ENCODE data around the gene GGCT.

GGCT gene

DNA sequence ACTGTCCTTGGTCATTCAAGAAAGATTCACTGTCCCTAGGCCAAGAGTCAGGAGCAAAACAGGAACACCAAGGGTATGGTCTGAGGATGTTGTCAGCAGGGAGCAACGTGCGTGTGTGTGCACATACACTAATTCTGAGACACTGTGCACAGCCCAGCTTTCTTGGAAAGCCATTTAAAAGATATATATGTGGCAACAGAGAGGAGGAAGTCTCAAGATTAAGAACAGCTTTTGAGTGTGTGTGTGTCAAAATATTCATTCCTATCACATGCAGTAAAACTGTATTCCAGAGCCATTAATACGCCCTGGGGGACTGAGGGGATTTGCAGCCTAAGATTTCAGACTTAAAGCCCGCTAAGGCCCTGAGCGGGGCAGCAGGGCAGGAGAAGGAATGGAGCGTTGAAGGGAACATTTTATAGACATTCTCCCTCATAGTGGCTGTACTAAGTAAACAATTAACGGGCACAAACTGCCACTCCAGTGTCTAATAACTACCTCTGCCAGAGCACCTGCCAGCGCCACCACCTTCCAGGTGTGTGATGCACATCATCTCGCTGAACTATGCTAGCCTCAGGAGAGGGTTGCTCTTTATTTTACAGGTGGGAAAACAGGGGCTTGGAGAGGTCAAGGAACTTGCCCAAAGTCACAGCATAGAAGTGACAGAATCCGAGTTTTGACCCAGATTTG lies 28.0 kb downstream of the GGCT start:
- DNase-seq, result no peak

DNA sequence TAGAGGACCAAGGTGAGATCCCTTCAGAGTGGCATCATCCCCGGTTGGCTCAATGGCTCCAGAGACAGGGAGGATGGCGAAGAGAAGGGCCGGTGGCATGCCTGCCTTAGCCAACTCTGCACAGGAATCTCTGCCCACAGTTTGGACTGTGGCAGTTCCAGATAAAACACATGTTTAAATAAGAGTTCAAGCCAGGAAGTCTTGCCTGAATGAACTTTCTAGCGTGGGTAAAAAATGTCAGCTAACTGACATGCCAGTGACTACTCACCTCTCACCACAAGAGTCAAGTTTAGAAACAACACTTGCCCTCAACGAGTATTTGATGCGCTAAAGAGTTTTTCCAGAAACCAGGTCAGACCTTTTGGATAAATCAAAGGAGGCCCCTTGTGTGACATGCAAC lies 29.0 kb downstream of the GGCT start:
- no peak for DNase-seq

DNA sequence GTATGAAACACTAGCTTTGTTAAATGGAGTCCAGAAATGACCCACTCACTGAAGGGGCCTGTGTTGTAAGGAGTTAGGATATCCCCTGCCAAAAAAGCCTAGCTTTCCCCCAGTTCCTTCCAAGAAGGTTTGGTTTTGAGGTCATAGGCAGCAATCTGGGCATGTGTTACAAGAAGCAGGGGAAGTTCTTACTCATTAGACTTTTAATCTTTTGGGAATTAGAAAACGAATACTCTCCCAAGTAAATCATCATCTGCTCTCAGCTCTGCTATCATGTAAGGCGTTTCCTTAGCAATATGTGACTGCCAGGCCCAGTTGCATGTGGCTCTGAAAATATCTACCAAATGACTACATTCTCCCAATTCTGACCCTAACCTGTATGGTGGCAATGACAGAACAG lies 29.7 kb downstream of the GGCT start:
- no peak for DNase-seq

DNA sequence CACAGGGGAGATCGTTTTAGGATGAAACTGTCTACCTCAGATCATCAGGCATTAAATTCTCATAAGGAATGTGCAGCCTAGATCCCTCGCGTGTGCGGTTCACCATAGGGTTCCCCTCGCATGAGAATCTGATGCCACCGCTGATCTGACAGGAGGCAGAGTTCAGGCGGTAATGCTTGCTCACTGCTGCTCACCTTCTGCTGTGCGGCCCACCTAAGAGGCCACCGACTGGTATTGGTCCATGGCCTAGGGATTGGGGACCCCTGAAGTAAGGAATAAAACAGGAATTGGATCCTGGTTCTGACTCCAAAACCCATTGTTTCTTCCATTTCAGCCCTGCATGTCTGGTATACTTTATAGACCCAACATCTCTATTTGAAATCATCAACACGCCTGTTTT lies 30.1 kb downstream of the GGCT start:
- DNase-seq, result no peak

DNA sequence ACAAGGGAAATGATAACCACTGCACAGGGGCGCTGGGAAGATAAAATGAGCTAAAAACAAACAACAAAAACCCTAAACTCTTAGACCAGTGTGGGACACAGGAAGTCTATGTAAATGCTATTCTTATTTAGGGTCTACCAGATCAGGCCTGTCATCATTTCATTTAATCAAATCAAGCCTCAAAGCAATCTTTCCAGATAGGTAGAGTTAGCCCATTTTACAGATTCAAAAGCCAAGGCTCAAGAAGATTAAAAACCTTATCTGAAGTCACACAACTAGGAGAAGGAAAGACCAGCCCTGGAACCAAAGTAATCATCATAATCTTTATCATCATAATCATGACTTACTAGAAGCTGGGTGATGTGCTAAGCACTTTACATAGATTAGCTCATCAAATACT lies 30.7 kb downstream of the GGCT start:
- no peak for DNase-seq

DNA sequence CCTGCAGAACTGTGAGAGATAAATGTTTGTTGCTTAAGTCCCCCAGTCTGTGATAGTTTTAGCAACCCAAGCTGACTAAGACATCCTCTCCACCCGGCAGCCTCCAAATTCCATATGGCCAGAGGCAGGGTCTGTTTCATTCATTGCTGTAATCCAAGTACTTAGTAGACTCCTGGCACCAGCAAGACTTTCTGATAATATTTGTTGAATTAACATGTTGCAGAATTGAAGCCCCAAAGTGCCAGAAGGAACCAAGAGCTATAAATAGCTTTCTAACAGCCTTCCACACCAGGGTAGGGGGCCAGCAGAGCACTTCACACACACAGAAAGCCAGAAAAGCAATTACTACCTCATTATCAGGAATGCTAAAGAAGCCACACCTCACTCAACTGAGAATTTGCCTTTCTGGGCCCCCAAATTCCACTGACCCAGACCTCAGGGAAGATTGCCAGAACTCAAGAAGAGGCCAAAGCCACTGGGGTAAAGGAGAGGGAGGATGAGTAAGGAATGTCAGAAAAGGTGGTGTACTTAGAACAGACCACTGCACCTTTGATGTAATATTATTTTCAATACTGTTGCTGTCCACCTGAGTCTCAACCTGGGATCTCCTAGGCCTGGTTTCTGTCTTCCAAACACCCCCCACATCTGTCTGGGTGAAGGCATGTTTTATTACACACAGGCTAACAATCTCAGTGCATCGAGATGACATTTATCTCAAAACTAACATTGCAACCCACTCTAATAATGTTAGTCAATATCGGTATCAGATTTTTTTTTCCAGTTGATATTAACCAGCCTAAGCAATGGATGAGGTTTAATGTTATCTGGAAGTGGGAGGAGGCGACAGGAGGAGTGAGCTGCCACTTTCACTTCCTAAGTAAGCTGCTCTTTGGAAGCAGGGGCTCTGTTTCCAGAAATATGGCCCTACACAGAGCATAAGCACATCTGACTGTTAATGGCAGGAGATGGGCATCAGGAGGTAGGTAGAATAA lies 31.5 kb downstream of the GGCT start:
- DNase-seq, result no peak

DNA sequence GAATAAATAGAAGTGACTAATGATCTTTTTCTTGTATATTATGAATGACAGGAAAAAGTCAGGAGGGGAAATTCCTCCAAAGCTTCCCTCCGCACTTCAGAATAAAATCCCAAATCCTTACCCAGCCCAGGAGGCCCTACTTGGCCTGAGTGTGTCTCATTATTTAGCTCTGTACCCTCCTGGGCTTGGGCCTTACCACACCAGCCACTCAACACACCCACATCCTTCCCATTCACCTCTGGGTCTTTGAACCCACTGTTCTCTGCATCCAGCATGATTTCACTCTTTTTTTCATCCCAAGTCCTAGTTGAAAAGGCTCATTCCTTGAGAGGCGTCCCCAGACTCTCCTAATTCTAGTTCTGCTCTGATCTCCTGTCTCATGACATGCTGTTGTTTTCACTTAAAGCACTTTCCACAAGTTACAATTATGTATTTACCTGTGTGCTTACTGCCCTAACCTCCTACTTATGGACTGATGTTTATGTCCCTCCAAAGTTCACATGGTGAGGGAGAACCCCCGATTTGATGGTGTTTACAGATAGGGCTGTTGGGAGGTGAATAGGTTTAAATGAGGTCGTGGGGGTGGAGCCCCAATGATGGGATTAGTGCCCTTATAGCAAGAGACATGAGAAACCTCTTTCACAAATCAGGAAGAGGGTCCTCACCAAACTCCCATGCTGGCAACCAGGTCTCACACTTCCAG lies 32.4 kb downstream of the GGCT start:
- DNase-seq, result no peak

DNA sequence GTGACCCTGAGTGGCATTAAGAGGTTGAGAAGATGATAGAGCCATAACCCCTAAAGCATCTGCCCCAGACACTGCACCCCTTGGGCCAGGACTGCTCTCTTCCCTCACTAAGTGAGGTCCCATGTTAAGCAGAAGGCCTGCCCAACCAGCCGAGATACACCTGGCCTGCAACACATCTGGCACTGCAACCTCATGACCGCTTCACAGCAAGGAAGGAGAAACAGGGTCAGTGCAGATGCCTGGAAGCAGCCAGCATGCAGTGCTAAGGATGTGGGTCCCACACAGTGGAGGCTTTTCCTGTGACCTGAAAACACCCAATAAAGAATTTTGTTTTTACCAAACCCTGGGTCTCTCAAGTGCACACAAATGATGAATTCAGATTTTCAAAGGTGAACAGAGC lies 33.4 kb downstream of the GGCT start:
- DNase-seq, result no peak

DNA sequence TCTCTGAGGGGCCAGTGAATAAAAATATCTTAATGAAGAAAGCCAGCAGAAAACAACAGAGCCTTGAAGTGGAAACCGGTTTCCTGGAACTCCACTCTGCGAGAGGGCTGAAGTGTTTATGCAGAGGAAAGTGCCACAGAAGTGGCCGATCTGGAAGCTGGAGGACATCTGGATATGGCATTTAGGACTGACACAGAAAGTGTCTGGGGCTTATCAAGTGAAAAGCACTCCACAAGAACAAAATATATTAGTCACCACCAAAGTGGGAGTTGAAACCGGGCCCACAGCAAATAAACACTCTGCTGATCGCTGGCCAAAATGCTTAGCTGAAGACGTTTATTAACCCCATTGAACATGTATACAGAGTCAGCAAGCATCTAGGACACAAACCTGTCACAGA lies 33.9 kb downstream of the GGCT start:
- DNase-seq, result no peak

DNA sequence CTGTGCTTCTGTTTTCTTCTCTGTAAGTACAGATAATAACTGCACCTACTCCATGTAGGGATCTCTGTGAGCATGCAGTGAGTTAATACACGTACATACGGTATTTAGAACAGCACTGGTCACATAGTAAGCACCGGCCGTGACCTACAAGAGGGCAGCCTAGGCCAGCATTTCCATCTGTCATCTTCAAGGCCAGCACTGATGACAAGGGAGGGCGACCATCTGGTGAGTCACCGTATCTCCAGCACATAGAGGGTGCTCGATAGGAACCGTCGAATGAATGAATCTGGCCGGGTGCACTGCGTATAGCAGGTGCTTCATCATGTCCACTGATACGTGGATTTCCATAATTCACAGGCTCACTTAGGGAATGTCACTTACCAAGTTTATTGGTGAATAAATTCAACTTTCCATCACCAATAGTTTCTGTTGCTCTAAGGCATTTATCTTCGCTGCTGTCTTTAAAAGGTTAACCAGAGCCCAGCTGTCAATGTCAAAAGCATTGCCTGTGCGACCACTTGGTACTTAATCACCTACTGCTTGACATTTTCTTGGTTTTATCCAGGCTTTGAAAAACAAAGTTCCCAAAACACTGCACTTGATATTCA lies 34.4 kb downstream of the GGCT start:
- peak; percentile 29 to 48 for DNase-seq

DNA sequence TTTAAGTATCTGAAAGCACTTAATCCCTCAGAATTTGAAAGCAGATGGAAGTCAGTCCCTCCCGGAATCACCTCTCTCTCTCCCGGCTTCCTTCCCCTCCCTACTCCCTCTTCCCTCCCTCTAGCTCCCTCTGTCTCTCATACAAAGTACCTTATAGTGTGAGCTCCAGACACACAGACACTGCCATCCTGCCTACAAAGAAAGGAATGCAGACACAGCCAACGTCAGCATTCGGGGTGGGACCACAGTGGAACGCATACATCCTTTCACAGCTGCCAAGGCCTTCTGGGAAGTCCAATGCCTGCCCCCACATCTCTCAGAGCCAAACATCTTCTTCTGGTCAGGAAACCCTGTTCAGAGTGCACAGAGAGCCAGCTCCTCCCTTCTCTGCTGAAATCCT lies 35.3 kb downstream of the GGCT start:
- no peak for DNase-seq

DNA sequence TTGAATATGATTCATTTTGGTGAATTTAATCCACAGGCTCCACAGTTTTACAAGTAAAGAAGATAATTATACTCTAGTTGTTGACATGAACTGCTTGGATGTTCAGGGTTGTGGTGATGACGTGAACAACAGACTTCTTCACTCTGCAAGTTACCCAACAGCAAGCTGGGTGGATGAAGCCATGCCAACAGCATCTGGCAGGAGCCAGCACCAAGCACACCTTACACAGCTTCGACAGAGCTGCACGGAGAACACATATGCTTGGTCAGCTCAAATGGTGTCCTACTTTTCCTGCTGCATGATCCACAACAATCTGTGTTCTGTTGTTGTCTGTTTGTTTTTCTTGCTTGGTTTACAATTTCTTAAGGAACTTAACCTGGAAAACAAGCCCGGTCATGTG lies 35.8 kb downstream of the GGCT start:
- DNase-seq, result no peak

DNA sequence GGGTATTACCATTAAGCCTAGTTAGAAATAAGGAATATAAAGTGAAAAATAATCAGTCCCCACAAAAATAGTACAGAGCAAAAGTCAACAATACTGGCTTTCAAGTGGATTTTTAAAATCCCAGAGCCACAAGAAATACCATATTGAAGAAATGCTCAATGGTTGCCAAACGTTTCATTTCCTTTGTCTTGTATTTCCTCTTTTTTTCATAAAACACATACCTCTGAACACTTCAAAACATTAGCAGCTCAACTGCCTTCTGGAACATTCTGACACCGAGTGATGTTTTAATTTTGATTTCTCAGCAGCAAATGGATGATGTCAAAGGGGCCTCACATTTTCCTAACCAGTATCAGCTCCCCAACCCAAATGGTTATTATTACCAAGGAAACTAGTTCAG lies 36.6 kb downstream of the GGCT start:
- no peak for DNase-seq

DNA sequence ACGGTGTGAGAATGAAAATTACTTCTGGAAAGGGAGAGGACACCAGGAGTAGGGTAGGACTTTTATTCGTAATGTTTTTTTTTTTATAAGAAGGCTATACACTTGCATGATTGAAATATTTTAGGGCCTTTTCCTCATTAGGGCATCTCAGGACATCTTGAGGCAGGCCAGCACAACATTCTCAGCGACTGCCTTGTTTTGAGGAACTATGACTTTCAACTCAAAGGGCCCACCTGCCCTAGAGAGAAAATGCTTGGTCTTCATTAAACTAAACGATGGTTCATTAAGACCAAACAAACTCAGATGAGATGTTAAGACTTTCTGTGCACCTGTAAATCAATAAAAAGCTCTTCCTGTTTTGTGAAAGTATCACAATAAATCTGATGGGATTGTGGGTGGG lies 37.4 kb downstream of the GGCT start:
- DNase-seq, result no peak

DNA sequence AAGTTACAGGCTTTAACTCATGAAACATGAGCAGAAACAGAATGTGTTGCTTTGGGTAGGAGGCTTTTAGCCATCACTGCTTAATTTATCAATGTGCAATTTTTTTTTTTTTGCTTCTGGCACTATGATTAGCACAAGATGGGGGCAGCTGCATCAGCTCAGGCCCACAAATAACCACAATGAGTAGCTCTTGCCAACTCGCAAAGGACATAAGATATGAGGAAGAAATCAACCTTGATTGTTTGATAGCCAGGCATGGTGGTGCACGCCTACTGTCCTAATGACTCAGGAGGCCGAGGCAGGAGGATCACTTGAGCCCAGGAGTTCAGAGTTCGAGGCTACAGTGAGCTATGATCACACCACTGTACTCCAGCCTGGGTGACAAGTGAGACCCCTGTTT lies 38.4 kb downstream of the GGCT start:
- no peak for DNase-seq

DNA sequence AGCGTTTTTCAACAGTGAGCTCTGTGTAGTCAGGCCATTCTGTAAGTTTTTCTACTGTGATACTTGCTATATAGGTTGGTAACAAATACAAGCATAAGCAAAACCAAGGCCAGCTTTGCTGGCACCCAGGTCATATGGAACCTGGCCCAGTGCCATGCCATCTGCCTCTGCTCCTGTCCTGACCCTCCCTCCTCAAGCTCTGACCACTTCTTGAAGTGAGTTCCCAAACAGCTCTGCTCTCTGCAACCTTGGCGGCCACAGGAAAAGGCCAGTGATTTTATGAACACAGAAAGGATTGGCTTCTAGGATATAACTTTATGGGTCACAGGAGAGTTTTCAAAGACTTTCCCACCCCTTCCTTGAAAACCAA lies 38.8 kb downstream of the GGCT start:
- DNase-seq, result peak in 1 of 2 experiments; percentile 28

DNA sequence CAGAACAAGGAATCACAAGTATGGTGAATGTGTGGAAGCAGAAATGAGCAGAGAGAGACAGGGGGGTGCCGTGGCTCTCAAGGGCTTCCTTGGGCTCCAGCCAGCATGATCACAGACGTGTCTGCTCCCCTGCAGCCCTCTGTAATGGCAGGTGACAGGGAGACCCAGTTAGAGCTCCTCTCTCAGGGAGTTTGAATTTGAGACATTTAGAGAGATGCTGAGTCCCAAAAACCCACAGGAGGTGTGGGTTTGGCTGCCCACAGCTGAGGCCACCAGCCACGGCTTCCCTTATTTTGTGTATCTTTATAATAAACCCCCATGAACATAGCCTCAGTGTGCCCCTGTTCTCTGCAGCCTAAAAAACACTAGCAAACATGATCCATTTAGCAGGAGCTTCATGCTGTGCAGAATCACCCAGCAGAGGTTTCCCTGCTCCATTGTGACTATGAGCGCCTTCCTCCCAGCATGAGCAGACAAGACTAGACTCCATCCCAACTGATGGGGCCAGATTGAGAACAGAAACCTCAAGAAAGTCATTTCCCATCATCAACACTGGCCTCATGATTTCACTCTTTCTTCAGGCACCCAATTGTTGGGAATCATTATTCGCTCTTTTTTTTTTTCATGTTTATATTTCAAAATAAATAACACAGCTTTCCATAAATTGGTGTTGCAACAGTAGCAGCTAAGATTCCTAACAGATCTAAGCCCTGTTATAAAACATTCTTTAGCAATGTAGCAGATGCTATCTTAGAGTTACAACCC lies 39.4 kb downstream of the GGCT start:
- DNase-seq, result peak in 1 of 2 experiments; percentile 36

DNA sequence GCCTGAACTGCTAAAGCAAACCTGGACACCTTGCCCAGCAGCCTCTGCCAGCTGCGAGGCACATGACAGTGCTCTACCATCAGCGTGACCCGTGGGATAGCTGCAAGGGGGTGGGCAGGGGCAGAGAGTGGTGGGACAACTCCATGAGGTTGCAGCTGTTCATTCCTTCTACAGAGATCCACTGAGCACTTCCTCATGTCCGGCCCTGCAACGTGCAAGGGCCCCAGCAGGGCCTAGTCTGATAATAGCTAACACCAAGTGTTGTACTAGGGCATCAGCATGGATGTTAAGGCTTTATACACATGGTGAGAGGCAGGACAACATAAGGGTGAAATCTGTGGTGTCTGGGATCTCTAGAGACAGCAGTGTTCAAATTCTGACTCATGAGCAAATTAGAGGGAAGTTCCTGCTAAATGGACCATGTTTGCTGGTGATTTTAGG lies 40.4 kb downstream of the GGCT start:
- DNase-seq, result no peak

DNA sequence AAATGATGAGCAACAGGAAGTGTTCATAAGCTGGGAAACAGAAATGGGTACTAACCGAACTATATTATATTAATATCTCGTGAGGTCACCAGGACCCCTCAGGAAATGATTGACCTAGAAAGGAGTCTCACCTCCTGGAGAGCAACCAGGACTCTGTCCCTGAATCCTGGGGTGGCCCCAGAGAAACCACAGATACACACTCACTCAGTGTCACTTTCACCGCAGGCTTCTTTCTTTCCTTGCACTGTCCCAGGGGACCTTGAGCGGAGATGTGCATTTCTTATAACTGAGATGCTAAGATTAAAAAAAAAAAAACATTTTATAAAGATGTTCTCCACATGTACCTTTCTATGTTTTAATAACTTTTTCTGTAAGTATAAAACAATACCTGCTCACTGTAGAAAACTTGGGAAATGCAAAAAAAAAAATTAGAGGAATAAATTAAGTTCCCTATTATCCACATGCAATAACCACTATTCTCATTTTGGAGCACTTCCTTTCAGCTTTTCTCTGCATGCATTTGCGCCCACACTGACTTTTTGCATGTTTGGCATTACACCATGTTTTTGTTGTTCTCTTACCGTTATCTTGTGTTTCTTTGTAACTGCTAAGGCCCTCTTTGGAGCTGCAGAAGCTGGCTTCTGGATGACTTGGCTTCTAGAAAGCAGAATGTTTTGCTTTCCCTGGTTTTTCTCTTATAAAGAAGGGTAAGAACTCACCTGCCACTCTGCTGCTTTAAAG lies 41.1 kb downstream of the GGCT start:
- no peak for DNase-seq

DNA sequence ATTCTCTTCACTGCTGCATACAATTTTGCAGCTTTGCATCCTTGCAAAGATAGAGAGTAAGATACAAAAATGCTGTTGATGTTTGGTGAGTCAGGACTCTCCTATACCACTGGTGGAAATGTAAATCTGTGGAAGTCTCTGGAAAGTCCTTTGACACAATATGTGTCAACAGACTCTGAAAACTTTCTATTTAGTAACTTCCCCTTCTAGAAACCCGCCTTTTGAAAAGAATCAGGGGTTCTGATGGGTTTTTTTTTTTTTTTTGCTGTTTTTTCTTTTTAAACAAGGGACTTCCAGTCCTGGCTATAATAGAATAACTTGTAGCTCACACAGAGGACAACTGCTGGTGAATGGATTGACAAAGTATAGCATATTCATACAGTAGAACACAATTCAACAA lies 42.5 kb downstream of the GGCT start:
- DNase-seq, result no peak

DNA sequence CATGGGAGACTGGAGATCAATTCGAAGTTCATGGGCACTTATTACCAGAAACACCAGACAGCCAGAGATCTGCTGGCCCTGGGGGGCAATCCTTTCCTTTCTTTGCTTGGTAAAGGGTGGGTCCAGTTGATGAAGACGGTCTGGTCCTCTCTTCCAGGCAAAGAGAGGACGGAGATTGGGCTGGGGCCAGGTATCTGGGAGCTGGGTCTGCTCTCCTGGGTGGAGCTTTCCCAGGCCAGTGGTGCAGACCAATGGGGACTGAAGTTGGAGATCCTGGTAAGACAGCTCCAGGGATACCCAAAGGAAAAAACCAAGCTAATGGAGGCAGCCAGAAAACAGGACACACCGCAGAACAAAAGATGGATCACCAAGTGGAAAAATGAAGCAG lies 44.4 kb downstream of the GGCT start:
- no peak for DNase-seq

All from cerebellar nuclear complex (tissue), 1 donor.